ENCODE results near the gene UQCRQ. TPM values are rescaled to one million over a fixed set of nuclear protein-coding genes. Genes with fewer than 3 reads are reported as not detected.

UQCRQ gene
- total and polyA plus RNA-seq, 2 of the 13 experiments (the other 11 are each of a cell fraction or from before 2014, with no cell fraction given): 257 to 575 TPM

DNA sequence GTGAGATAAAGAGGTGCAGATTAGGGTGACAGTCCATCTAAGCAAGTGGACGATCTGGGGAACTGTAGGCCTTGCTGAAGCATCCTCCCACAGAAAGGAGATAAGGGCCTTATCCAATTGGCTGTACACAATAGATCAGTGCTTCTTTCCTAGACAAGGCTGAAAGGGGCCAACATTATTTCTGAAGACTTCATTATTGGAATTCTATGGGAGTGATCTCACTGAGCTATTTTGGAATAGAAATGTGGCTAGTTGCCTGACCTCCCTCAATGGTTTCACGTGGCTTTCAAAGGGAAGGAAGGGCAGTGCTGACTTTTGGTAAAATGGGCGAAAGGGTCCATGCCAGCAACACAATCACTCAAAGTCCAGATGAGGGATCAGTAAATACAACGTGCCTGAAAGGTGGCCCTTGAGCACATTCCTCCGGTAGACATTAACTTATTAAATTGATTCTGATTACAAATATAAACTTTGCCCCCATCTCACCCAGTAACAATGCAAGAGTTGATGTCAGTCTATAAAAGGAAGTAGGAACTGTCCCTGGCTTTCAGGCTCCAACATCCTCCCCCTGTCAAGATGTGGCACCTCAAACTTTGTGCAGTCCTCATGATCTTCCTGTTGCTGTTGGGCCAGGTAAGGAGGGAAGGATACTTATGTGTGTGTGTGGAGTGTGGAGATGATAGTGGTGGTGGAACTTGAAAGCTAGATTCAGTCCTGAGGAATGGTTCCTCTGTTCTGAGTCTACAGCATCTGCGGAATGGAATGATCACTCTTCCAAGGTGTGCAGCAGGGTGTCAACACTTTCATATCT is 6.9 kb downstream of the UQCRQ start, which contains the start of gene LEAP2 (continued):
- TF ChIP-seq ASH2L (IDR thresholded peaks at IDR 0.05; ENCODE audit: insufficient read length, low read depth, low read length) (peak; percentile 93), ONECUT2 (CRISPR knock-in tag; IDR thresholded peaks at IDR 0.05) (0 out of 2 replicates have a peak, but pooled peaks have one; percentile 30), SNRNP70 (IDR thresholded peaks at IDR 0.05; ENCODE audit: low read depth, low read length) (no peak), HOXA3 (CRISPR knock-in tag; IDR thresholded peaks at IDR 0.05) (peak; percentile 78; the same call in 1 of the 2 replicates), WIZ (CRISPR knock-in tag; IDR thresholded peaks at IDR 0.05) (peak; percentile 94), HES4 (CRISPR knock-in tag; IDR thresholded peaks at IDR 0.05; ENCODE audit: borderline replicate concordance) (no peak), EP300 (IDR thresholded peaks at IDR 0.05; ENCODE audit: low read depth in 2 of 2, low read length in 2 of 2) (peak; percentile 43 to 90; a peak in 3 of 4 replicates), EP300 (CRISPR knock-in tag; IDR thresholded peaks at IDR 0.05; ENCODE audit: borderline replicate concordance) (peak; percentile 72), ZNF224 (CRISPR knock-in tag; IDR thresholded peaks at IDR 0.05) (no peak), ZNF737 (CRISPR knock-in tag; IDR thresholded peaks at IDR 0.05; ENCODE audit: borderline replicate concordance) (no peak), NR2F6 (IDR thresholded peaks at IDR 0.05) (peak; percentile 81), NR2F6 (CRISPR knock-in tag; IDR thresholded peaks at IDR 0.05) (peak; percentile 70)
- TF ChIP-seq, protein P1, sequence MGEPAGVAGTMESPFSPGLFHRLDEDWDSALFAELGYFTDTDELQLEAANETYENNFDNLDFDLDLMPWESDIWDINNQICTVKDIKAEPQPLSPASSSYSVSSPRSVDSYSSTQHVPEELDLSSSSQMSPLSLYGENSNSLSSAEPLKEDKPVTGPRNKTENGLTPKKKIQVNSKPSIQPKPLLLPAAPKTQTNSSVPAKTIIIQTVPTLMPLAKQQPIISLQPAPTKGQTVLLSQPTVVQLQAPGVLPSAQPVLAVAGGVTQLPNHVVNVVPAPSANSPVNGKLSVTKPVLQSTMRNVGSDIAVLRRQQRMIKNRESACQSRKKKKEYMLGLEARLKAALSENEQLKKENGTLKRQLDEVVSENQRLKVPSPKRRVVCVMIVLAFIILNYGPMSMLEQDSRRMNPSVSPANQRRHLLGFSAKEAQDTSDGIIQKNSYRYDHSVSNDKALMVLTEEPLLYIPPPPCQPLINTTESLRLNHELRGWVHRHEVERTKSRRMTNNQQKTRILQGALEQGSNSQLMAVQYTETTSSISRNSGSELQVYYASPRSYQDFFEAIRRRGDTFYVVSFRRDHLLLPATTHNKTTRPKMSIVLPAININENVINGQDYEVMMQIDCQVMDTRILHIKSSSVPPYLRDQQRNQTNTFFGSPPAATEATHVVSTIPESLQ (CRISPR knock-in tag; conservative IDR thresholded peaks at IDR 0.05): 0 out of 2 replicates have a peak, but pooled peaks have one; percentile 84
- TF ChIP-seq, protein P2, sequence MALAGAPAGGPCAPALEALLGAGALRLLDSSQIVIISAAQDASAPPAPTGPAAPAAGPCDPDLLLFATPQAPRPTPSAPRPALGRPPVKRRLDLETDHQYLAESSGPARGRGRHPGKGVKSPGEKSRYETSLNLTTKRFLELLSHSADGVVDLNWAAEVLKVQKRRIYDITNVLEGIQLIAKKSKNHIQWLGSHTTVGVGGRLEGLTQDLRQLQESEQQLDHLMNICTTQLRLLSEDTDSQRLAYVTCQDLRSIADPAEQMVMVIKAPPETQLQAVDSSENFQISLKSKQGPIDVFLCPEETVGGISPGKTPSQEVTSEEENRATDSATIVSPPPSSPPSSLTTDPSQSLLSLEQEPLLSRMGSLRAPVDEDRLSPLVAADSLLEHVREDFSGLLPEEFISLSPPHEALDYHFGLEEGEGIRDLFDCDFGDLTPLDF (CRISPR knock-in tag; IDR thresholded peaks at IDR 0.05): no peak
- TF ChIP-seq, protein P3, sequence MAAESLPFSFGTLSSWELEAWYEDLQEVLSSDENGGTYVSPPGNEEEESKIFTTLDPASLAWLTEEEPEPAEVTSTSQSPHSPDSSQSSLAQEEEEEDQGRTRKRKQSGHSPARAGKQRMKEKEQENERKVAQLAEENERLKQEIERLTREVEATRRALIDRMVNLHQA (CRISPR knock-in tag; IDR thresholded peaks at IDR 0.05): no peak
- TF ChIP-seq, protein P4, sequence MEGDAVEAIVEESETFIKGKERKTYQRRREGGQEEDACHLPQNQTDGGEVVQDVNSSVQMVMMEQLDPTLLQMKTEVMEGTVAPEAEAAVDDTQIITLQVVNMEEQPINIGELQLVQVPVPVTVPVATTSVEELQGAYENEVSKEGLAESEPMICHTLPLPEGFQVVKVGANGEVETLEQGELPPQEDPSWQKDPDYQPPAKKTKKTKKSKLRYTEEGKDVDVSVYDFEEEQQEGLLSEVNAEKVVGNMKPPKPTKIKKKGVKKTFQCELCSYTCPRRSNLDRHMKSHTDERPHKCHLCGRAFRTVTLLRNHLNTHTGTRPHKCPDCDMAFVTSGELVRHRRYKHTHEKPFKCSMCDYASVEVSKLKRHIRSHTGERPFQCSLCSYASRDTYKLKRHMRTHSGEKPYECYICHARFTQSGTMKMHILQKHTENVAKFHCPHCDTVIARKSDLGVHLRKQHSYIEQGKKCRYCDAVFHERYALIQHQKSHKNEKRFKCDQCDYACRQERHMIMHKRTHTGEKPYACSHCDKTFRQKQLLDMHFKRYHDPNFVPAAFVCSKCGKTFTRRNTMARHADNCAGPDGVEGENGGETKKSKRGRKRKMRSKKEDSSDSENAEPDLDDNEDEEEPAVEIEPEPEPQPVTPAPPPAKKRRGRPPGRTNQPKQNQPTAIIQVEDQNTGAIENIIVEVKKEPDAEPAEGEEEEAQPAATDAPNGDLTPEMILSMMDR (CRISPR knock-in tag; IDR thresholded peaks at IDR 0.05): peak; percentile 9
- TF ChIP-seq, protein P5, sequence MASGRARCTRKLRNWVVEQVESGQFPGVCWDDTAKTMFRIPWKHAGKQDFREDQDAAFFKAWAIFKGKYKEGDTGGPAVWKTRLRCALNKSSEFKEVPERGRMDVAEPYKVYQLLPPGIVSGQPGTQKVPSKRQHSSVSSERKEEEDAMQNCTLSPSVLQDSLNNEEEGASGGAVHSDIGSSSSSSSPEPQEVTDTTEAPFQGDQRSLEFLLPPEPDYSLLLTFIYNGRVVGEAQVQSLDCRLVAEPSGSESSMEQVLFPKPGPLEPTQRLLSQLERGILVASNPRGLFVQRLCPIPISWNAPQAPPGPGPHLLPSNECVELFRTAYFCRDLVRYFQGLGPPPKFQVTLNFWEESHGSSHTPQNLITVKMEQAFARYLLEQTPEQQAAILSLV (CRISPR knock-in tag; IDR thresholded peaks at IDR 0.05; ENCODE audit: borderline replicate concordance): 0 out of 2 replicates have a peak, but pooled peaks have one; percentile 17
- TF ChIP-seq, protein P6, sequence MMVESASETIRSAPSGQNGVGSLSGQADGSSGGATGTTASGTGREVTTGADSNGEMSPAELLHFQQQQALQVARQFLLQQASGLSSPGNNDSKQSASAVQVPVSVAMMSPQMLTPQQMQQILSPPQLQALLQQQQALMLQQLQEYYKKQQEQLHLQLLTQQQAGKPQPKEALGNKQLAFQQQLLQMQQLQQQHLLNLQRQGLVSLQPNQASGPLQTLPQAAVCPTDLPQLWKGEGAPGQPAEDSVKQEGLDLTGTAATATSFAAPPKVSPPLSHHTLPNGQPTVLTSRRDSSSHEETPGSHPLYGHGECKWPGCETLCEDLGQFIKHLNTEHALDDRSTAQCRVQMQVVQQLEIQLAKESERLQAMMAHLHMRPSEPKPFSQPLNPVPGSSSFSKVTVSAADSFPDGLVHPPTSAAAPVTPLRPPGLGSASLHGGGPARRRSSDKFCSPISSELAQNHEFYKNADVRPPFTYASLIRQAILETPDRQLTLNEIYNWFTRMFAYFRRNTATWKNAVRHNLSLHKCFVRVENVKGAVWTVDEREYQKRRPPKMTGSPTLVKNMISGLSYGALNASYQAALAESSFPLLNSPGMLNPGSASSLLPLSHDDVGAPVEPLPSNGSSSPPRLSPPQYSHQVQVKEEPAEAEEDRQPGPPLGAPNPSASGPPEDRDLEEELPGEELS (CRISPR knock-in tag; IDR thresholded peaks at IDR 0.05): peak; percentile 73; the same call in 1 of the 2 replicates
- TF ChIP-seq, protein P7, sequence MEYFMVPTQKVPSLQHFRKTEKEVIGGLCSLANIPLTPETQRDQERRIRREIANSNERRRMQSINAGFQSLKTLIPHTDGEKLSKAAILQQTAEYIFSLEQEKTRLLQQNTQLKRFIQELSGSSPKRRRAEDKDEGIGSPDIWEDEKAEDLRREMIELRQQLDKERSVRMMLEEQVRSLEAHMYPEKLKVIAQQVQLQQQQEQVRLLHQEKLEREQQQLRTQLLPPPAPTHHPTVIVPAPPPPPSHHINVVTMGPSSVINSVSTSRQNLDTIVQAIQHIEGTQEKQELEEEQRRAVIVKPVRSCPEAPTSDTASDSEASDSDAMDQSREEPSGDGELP (IDR thresholded peaks at IDR 0.05; ENCODE audit: borderline replicate concordance, low read depth): peak; percentile 64; the same call in 1 of the 2 replicates
